GM10248 (cell line): ENCODE measurements around the gene GJC3.
"Not testable (repeated sequence)": the region's sequence is repeated elsewhere in the genome, so short reads cannot be mapped to it uniquely, and the experiment has no call there.

ENCODE experiments used
- CTCF ChIA-PET: fragments of 300-600 bp; sonication (Branson Sonifier 250); formaldehyde crosslinking; extraction: SDS; loops from one replicate; lab custom pipeline; 2021; ENCODE audit warnings: antibody characterized with exemption; lab: Yijun Ruan, JAX
- POLR2A ChIA-PET: fragments of 350-650 bp; sonication (Branson Sonifier 250); formaldehyde crosslinking; extraction: SDS; loops from one replicate; lab custom pipeline; 2020; ENCODE audit warnings: antibody characterized with exemption; lab: Yijun Ruan, JAX
- DNase-seq: peaks from one replicate; pipeline ENCODE4 v3.0.0; 2012; ENCODE audit errors: extremely low spot score
- CTCF ChIP-seq: IDR thresholded peaks from 2 replicates; pipeline ENCODE4 v1.5.1; 2012; ENCODE audit warnings: mild to moderate bottlenecking, low read depth; ENCODE audit errors: extremely low read depth, missing control alignments, control extremely low read depth

GJC3 gene

GRCh38 chr7:99898023-99898357, 31.4 kb downstream of the GJC3 start:
- no peak for DNase-seq
- ChIA-PET POLR2A (no interaction called here), CTCF (no interaction called here)
- TF ChIP-seq CTCF = no peak

- ChIA-PET POLR2A (no interaction called here), CTCF (no interaction called here)
- DNase-seq = no peak
- TF ChIP-seq CTCF = no peak
These were observed 31.9 kb downstream of the GJC3 start for GRCh38 chr7:99897322-99898022.

- ChIA-PET CTCF (interaction anchor here (1.5 kb wide), 1 partner anchor 85 kb away, joined by 3 read pairs; no protein-coding TSS in a partner anchor), POLR2A (no interaction called here)
- no peak for TF ChIP-seq CTCF
- no peak for DNase-seq
These were observed 34.7 kb downstream of the GJC3 start for GRCh38 chr7:99894738-99895137.

GRCh38 chr7:99893280-99893679, 36.1 kb downstream of the GJC3 start:
- CTCF ChIA-PET = no interaction called here
- POLR2A ChIA-PET = no interaction called here
- TF ChIP-seq CTCF = no peak
- DNase-seq = no peak

- DNase-seq, POLR2A ChIA-PET: not testable (repeated sequence)
- CTCF ChIA-PET = interaction anchor here (1.3 kb wide), 1 partner anchor 18 kb away, joined by 3 read pairs; no protein-coding TSS in a partner anchor
These were observed 39.1 kb downstream of the GJC3 start for GRCh38 chr7:99890348-99890747.

- POLR2A ChIA-PET, CTCF ChIA-PET, DNase-seq: not testable (repeated sequence)
These were observed 41.1 kb downstream of the GJC3 start for GRCh38 chr7:99888366-99888765.

GRCh38 chr7:99881370-99881769, 48.0 kb downstream of the GJC3 start:
- no peak for TF ChIP-seq CTCF
- DNase-seq = no peak
- ChIA-PET POLR2A (no interaction called here), CTCF (interaction anchor here (1.3 to 1.6 kb wide), 3 partner anchors 16 to 116 kb away, joined by 3 to 4 read pairs (median 3); no protein-coding TSS in a partner anchor)
